ENCODE data around the gene LRP10. TPM values are rescaled to one million over a fixed set of nuclear protein-coding genes. Genes with fewer than 3 reads are reported as not detected.

LRP10 gene
- polyA plus RNA-seq, 1 donor from 2014 or later, result 0.22 TPM

GRCh38 chr14:22841311-22841710 is 30.2 kb upstream of the LRP10 start:
- Histone ChIP-seq H3K27me3 (ENCODE audit: insufficient read depth, low read depth, low read length) (peaks cover 27% of the 10 kb centered on the region), H3K4me2 (ENCODE audit: low read length) (no peak overlapping the region), H3K79me2 (replicated peaks; ENCODE audit: insufficient read depth, low read length) (no peaks in the 10 kb centered on the region), H2AFZ (ENCODE audit: low read depth, low read length) (no peak overlapping the region), H4K20me1 (ENCODE audit: insufficient read depth) (no peaks in the 10 kb centered on the region), H3F3A (ENCODE audit: insufficient read depth, low read length, poor library complexity, severe bottlenecking) (no peaks in the 10 kb centered on the region), H3K36me3 (ENCODE audit: insufficient read depth, low read length) (no peaks in the 10 kb centered on the region), H3K9me2 (ENCODE audit: insufficient read depth, low read length) (no peaks in the 10 kb centered on the region), H3K27ac (ENCODE audit: low read length) (no peak overlapping the region), H3K9ac (ENCODE audit: low read length) (no peak overlapping the region), H3K4me3 (ENCODE audit: low read length) (no peak overlapping the region), H3K9me3 (ENCODE audit: low read length) (no peaks in the 10 kb centered on the region)
- TF ChIP-seq EZH2 (IDR thresholded peaks at IDR 0.05; ENCODE audit: borderline replicate concordance, insufficient read depth, low read length, poor library complexity, severe bottlenecking) (no peak), TAF1 (IDR thresholded peaks at IDR 0.05; ENCODE audit: low read depth) (no peak), EP300 (conservative IDR thresholded peaks at IDR 0.05; ENCODE audit: poor library complexity, severe bottlenecking) (no peak), RAD21 (conservative IDR thresholded peaks at IDR 0.05) (no peak), SMC3 (conservative IDR thresholded peaks at IDR 0.05; ENCODE audit: poor library complexity) (no peak), POLR2AphosphoS5 (IDR thresholded peaks at IDR 0.05) (no peak), MXI1 (conservative IDR thresholded peaks at IDR 0.05; ENCODE audit: poor library complexity, severe bottlenecking) (no peak), REST (IDR thresholded peaks at IDR 0.05; ENCODE audit: borderline replicate concordance) (no peak)
- TF ChIP-seq, protein P1, sequence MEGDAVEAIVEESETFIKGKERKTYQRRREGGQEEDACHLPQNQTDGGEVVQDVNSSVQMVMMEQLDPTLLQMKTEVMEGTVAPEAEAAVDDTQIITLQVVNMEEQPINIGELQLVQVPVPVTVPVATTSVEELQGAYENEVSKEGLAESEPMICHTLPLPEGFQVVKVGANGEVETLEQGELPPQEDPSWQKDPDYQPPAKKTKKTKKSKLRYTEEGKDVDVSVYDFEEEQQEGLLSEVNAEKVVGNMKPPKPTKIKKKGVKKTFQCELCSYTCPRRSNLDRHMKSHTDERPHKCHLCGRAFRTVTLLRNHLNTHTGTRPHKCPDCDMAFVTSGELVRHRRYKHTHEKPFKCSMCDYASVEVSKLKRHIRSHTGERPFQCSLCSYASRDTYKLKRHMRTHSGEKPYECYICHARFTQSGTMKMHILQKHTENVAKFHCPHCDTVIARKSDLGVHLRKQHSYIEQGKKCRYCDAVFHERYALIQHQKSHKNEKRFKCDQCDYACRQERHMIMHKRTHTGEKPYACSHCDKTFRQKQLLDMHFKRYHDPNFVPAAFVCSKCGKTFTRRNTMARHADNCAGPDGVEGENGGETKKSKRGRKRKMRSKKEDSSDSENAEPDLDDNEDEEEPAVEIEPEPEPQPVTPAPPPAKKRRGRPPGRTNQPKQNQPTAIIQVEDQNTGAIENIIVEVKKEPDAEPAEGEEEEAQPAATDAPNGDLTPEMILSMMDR (IDR thresholded peaks at IDR 0.05; ENCODE audit: poor library complexity, severe bottlenecking), result no peak

GRCh38 chr14:22841769-22842168 is 29.8 kb upstream of the LRP10 start:
- H3K9me3 ChIP-seq (ENCODE audit: low read length), result no peaks in the 10 kb centered on the region
- H3K4me2 ChIP-seq (ENCODE audit: low read length), result no peak overlapping the region
- no peak overlapping the region for H3K4me3 ChIP-seq (ENCODE audit: low read length)
- no peak overlapping the region for H2AFZ ChIP-seq (ENCODE audit: low read depth, low read length)
- peaks cover 22% of the 10 kb centered on the region for H3K27me3 ChIP-seq (ENCODE audit: insufficient read depth, low read depth, low read length)
- TF ChIP-seq, protein P1 (IDR thresholded peaks at IDR 0.05; ENCODE audit: poor library complexity, severe bottlenecking), result no peak
- TF ChIP-seq SMC3 (conservative IDR thresholded peaks at IDR 0.05; ENCODE audit: poor library complexity) (no peak), POLR2AphosphoS5 (IDR thresholded peaks at IDR 0.05) (no peak), TAF1 (IDR thresholded peaks at IDR 0.05; ENCODE audit: low read depth) (no peak), EZH2 (IDR thresholded peaks at IDR 0.05; ENCODE audit: borderline replicate concordance, insufficient read depth, low read length, poor library complexity, severe bottlenecking) (no peak), MXI1 (conservative IDR thresholded peaks at IDR 0.05; ENCODE audit: poor library complexity, severe bottlenecking) (no peak), RAD21 (conservative IDR thresholded peaks at IDR 0.05) (no peak), EP300 (conservative IDR thresholded peaks at IDR 0.05; ENCODE audit: poor library complexity, severe bottlenecking) (no peak), REST (IDR thresholded peaks at IDR 0.05; ENCODE audit: borderline replicate concordance) (no peak)
- no peaks in the 10 kb centered on the region for H3F3A ChIP-seq (ENCODE audit: insufficient read depth, low read length, poor library complexity, severe bottlenecking)
- H3K79me2 ChIP-seq (replicated peaks; ENCODE audit: insufficient read depth, low read length), result no peaks in the 10 kb centered on the region
- H3K36me3 ChIP-seq (ENCODE audit: insufficient read depth, low read length), result no peaks in the 10 kb centered on the region
- no peaks in the 10 kb centered on the region for H4K20me1 ChIP-seq (ENCODE audit: insufficient read depth)
- no peak overlapping the region for H3K9ac ChIP-seq (ENCODE audit: low read length)
- no peak overlapping the region for H3K27ac ChIP-seq (ENCODE audit: low read length)
- H3K9me2 ChIP-seq (ENCODE audit: insufficient read depth, low read length), result no peaks in the 10 kb centered on the region

Measured in neural cell (in vitro differentiated cells).